Peyer's patch (tissue), 4 donors: ENCODE measurements around the gene NCOA3.

Experiments
- CTCF ChIP-seq, 6 experiments: fragments of 450-650 bp in 4 of 6; fragments of 200-600 bp in 2 of 6; sonication (generic) in 1 of 6; IDR thresholded peaks; one replicate each; pipeline ENCODE4 v1.5.1; 2017 to 2019; ENCODE audit warnings: antibody characterized with exemption in 6 of 6, mild to moderate bottlenecking in 3 of 6, moderate library complexity in 1 of 6
- POLR2A ChIP-seq, 2 donors: fragments of 450-650 bp; IDR thresholded peaks; one replicate each; pipeline ENCODE4 v1.5.1; 2017; ENCODE audit warnings: antibody characterized with exemption in 2 of 2, mild to moderate bottlenecking in 2 of 2, moderate library complexity in 2 of 2

DNA sequence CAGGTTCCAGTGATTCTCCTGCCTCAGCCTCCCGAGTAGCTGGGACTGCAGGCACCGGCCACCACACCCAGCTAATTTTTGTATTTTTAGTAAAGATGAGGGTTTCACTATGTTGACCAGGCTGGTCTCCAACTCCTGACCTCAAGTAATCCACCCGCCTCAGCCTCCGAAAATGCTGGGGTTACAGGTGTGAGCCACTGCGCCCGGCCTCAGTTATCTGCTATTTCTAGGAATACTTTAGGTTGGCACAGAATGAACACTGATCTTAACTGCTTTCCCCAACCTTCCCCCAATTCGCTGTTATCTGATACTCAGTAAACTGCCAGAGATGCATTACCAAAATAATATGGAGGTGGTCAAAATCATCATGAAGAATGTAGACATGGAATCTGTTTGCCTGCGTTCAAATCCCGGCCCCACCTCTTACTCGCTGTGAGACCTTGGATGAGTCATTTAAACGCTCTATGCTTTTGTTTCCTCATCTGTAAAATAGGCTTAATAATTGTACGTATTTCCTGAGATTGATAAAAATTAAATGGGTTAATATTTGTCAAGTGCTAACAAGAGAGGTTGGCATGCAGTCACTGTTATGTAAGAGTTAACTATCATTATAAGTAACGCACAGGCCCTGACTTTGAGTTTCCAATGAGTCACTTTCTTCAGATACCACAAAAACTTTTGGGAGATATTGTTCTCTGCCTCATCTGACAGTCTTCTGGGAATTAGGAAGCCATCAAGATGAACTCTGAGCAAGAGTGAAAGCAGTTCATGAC is 44.5 kb upstream of the NCOA3 start:
- no peak for TF ChIP-seq POLR2A (IDR thresholded peaks at IDR 0.05)
- TF ChIP-seq CTCF (IDR thresholded peaks at IDR 0.05), result no peak
